ENCODE results near the gene ESYT2.
"Not testable (repeated sequence)": the region's sequence is repeated elsewhere in the genome, so short reads cannot be mapped to it uniquely, and the experiment has no call there.

ESYT2 gene

GRCh38 chr7:158829342-158830210 lies at the start of gene ESYT2:
Gene ESYT2 (minus strand): TSS chr7:158829509. CDS start chr7:158829418, 91 bp downstream.
- peak; percentile 99 for DNase-seq (ENCODE audit: low read depth in 2 of 2)

DNA sequence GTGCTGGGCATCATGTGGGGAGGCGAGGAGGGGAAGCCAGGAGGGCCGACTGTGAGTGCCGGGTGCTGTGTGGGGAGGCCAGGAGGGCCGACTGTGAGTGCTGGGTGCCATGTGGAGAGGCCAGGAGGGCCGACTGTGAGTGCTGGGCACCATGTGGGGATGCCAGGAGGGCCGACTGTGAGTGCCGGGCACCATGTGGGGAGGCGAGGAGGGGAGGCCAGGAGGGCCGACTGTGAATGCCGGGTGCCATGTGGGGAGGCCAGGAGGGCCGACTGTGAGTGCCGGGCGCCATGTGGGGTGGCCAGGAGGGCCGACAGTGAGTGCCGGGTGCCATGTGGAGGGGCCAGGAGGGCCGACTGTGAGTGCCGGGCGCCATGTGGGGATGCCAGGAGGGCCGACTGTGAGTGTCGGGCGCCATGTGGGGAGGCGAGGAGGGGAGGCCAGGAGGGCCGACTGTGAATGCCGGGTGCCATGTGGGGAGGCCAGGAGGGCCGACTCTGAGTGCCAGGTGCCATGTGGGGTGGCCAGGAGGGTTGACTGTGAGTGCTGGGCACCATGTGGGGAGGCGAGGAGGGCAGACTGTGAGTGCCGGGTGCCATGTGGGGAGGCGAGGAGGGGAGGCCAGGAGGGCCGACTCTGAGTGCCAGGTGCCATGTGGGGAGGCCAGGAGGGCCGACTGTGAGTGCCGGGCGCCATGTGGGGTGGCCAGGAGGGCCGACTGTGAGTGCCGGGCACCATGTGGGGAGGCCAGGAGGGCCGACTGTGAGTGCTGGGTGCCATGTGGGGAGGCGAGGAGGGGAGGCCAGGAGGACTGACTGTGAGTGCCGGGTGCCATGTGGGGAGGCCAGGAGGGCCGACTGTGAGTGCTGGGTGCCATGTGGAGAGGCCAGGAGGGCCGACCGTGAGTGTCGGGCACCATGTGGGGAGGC lies 49.1 kb upstream of the ESYT2 start:
- DNase-seq (ENCODE audit: low read depth in 2 of 2), result not testable (repeated sequence)

DNA sequence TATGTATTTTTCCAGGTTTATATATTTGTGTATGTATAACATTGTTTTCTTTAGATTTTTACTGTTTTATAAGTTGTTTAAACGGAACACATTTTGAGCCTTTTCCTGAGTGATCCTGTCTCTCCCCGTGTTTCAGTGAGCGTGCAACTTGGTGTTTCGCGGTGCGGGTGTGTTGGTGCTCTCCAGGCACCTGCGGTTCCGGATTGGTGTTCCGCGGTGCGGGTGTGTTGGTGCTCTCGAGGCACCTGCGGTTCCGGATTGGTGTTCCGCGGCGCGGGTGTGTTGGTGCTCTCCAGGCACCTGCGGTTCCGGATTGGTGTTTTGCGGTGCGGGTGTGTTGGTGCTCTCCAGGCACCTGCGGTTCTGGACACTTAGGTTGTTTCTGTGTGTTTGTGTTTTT lies 47.7 kb upstream of the ESYT2 start:
- no peak for DNase-seq (ENCODE audit: low read depth in 2 of 2)

DNA sequence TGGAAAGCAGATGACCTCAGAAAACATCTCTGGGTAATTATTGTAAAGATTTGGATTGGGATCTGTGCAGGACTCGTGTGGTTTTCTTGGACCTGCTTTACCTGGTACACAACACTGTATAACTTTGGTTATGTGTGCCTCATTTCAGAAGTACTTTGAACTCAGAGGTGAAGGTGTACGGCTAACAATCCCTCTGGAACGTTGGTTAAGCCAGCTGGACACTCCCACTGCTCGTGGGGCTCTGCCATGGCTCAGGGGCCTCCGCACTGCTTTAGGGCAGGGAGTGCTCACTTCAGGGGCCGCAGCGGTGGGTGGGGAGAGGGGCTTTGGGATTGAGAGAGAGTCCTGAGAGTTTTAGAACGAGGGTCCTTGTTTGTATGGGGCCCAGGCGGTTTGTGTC lies 40.6 kb upstream of the ESYT2 start:
- DNase-seq (ENCODE audit: low read depth in 2 of 2), result no peak

- DNase-seq (ENCODE audit: low read depth in 2 of 2), result no peak
These were observed 39.6 kb upstream of the ESYT2 start for GRCh38 chr7:158868764-158869410.

- DNase-seq (ENCODE audit: low read depth in 2 of 2), result no peak
These were observed 38.1 kb upstream of the ESYT2 start for GRCh38 chr7:158867214-158867984.

- no peak for DNase-seq (ENCODE audit: low read depth in 2 of 2)
These were observed 36.7 kb upstream of the ESYT2 start for GRCh38 chr7:158865977-158866376.

DNA sequence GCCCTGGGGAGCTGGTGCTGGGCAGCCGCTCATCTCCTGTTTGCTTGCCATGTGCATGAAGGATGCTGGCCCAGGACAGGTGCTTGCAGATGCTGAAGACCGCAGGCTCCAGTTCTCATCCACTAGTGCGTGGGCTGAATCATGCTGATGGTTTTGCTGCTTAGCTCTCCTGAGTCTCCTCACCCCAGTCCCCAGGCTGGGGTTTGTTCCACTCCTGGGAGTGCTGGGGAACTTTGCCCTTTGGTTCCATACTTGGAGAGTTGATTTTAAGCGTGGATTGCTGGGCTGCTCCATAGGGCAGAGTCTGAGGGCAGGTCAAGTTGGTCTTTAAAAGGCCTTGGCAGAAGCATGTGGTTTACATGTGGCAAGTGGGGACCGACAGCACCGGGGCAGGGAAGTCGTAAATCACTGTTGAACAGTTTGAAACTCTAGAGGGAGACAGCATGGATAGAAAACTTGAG lies 36.2 kb upstream of the ESYT2 start:
- no peak for DNase-seq (ENCODE audit: low read depth in 2 of 2)

- DNase-seq (ENCODE audit: low read depth in 2 of 2), result no peak
These were observed 35.5 kb upstream of the ESYT2 start for GRCh38 chr7:158864833-158865232.

DNA sequence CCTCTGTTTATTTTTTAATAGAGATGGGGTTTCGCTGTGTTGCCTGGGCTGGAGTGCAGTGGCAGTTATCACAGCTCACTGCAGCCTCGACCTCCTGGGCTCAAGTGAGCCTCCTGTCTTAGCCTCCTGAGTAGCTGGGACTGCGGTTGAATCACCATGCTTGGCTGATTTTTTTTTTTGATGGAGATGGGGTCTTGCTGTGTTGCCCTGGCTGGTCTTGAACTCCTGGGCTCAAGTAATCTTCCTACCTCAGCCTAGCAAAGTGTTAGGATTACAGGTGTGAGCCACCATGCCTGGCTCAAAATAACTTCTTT lies 35.2 kb upstream of the ESYT2 start:
- DNase-seq (ENCODE audit: low read depth in 2 of 2), result no peak

GRCh38 chr7:158863611-158864506 lies 34.5 kb upstream of the ESYT2 start:
- peak; percentile 19 to 24 for DNase-seq (ENCODE audit: low read depth in 2 of 2)

DNA sequence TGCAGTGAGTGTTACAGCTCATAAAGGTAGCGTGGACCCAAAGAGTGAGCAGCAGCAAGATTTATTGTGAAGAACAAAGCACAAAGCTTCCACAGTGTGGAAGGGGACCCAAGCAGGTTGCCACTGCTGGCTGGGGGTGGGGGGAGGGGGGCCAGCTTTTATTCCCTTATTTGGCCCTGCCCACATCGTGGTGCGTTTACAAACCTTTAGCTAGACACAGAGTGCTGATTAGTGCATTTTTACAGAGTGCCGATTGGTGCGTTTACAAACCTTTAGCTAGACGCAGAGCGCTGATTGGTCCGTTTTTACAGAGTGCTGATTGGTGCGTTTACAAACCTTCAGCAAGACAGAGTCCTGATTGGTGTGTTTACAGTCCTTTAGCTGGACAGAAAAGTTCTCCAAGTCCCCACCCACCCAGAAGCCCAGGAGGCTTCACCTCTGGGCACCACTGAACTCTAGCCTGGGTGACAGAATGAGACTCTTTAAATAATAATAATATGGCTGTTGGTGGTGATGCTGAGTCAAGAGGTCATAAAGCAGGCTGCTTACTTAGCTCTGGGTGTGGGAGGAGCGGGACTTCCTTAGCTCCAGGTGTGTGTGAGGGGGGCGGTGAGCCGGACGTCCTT lies 33.8 kb upstream of the ESYT2 start:
- peak in 1 of 2 donors; percentile 20 for DNase-seq (ENCODE audit: low read depth in 2 of 2)

DNA sequence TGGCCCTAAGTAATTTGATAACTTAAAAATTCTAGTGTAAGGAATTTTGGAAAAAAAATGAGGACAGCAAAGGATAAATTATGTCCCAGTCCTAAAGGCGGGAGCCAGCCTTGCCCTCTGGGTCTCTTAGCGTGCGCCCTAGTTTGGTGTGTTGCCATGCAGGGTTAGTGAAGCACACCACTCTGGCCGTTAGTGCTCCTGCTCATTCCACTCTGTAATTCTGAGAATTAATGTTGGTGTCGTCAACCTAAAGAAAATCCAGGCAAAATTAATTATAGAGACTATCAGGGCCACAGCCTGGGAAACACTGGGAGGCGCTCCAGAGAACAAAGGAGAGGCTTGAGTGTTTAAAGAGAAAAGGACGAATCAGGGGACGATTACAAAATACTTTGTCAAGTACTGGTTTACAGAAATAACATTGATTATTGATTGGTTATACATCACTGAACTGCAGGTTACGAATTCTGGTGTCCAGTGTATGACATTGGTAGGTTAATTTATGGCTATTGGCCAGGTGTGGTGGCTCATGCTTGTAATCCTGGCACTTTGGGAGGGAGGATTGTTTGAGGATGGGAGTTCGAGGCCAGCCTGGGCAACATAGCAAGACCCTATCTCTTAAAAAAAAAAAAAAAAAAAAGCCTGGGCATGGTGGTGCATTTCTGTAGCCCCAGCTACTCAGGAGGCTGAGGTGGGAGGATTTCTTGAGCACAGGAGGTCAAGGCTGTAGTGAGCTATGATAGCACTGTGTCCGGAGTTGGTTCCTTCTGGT lies 32.8 kb upstream of the ESYT2 start:
- no peak for DNase-seq (ENCODE audit: low read depth in 2 of 2)

GRCh38 chr7:158861004-158861787 lies 31.9 kb upstream of the ESYT2 start:
- no peak for DNase-seq (ENCODE audit: low read depth in 2 of 2)

- DNase-seq (ENCODE audit: low read depth in 2 of 2), result no peak
These were observed 31.1 kb upstream of the ESYT2 start for GRCh38 chr7:158860394-158860793.

DNA sequence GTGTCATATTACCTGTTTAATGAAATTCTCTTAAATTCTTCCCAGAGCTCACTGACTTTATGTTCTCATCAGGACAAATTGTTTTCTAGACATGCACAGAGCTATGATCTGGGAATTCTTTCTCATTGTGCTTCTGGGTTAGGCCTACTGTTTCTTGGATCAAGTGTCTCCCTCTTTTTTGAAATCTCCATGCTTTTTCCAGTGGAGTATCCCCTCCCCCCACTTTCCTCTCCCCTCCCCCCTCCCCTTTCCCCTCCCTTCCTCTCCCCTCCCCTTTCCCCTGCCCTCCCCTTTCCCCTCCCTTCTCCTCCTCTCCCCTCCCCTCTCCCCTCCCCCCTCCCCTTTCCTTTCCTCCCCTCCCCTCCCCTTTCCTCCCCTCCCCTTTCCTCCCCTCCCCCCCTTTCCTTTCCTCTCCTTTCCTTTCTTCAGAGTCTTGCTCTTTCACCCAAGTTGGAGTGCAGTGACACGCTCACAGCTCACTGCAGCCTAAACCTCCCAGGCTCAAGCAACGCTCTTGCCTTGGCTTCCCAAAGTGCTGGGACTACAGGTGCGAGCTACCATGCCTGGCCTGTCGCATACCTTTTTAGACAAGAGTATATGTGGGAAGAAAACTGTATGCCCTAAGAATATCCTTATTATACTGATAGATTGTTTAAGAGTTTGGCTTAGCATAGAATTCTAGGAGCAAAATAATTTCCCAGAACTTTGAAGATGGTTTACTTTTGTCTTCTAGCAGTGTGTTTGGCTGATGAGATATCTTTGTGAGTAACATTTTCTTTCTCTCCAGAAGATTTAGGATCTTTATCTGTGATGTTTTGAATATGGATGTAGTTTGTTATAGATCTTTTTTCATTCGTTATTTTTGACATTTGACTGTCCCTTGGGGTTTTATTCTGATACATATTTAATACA lies 29.5 kb upstream of the ESYT2 start:
- DNase-seq (ENCODE audit: low read depth in 2 of 2), result no peak
